Tibial nerve (tissue), 3 donors: ENCODE measurements around the gene OTUD7B.

Experiments used
- EP300 ChIP-seq, 2 donors: sonication (generic); formaldehyde crosslinking; IDR thresholded peaks; one replicate each; pipeline ENCODE4 v1.6.1; 2017; ENCODE audit warnings: antibody characterized with exemption in 2 of 2, mild to moderate bottlenecking in 1 of 2
- POLR2A ChIP-seq, 2 donors: fragments of 450-650 bp; IDR thresholded peaks; one replicate each; pipeline ENCODE4 v1.6.1; 2017; ENCODE audit warnings: antibody characterized with exemption in 2 of 2, mild to moderate bottlenecking in 2 of 2, moderate library complexity in 2 of 2

DNA sequence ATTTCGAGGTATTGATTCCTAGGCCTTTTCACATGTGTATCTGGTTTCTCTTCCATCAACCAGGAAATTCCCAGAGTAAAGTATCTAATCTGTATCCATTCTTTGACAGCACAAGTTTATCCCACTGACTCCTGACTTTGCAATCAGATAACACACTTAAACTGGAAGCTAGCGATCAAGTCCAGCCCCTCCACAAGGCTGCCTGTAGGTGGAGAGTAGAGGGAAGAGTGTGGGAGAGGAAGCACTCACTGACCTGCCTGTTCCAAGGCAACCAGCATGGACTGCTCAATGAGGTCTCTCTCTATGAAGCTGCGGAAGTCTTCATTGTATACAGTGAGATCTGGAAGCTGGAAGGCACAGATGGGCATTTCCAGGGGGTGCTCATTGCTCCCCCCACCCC is 43.5 kb downstream of the OTUD7B start:
- TF ChIP-seq EP300 (IDR thresholded peaks at IDR 0.05): no peak
- no peak for TF ChIP-seq POLR2A (IDR thresholded peaks at IDR 0.05)
